Breast epithelium (tissue), 4 donors: ENCODE data around the gene DDX39A. TPM values are rescaled to one million over a fixed set of nuclear protein-coding genes. Genes with fewer than 3 reads are reported as not detected.

Experiments used
- DNase-seq, 2 donors: peaks; one replicate each; pipeline ENCODE4 v3.0.0-alpha.2; 2019; ENCODE audit warnings: low spot score in 2 of 2
- H3K27ac ChIP-seq, 2 donors: fragments of 200-600 bp; sonication (generic) in 1 of 2; one replicate each; pipeline ENCODE4 v1.5.1; 2016 to 2019; ENCODE audit warnings: mild to moderate bottlenecking in 1 of 2
- H3K27me3 ChIP-seq, 2 donors: fragments of 200-600 bp; sonication (generic) in 1 of 2; one replicate each; pipeline versions ENCODE4 v1.5.1 to v1.6.0; 2017 to 2019; ENCODE audit warnings: control low read depth in 1 of 2, mild to moderate bottlenecking in 1 of 2
- H3K36me3 ChIP-seq: fragments of 200-600 bp; one replicate; pipeline ENCODE4 v1.5.1; 2019
- H3K4me1 ChIP-seq, 2 donors: fragments of 200-600 bp; sonication (generic); one replicate each; pipeline ENCODE4 v1.5.1; 2016 to 2019; ENCODE audit warnings: control low read depth in 1 of 2
- H3K4me3 ChIP-seq, 3 donors: fragments of 200-600 bp; sonication (generic); 1 replicate in 2 of 3; 2 replicates in 1 of 3; pipeline ENCODE4 v1.5.1; 2016 to 2019; ENCODE audit warnings: mild to moderate bottlenecking in 3 of 3, moderate library complexity in 2 of 3
- H3K9me3 ChIP-seq, 2 donors: fragments of 200-600 bp; sonication (generic) in 1 of 2; one replicate each; pipeline ENCODE4 v1.5.1; 2016 to 2019; ENCODE audit warnings: control low read depth in 1 of 2
- CTCF ChIP-seq, 3 donors: fragments of 450-650 bp; IDR thresholded peaks; one replicate each; pipeline ENCODE4 v1.5.1; 2016 to 2017; ENCODE audit warnings: antibody characterized with exemption in 3 of 3, mild to moderate bottlenecking in 3 of 3, moderate library complexity in 3 of 3
- POLR2A ChIP-seq: fragments of 450-650 bp; IDR thresholded peaks from one replicate; pipeline ENCODE4 v1.6.1; 2016; ENCODE audit warnings: antibody characterized with exemption, mild to moderate bottlenecking, moderate library complexity
- POLR2AphosphoS5 ChIP-seq, 3 donors: sonication (generic); formaldehyde crosslinking; IDR thresholded peaks; one replicate each; pipeline ENCODE4 v1.6.1; 2017; ENCODE audit warnings: antibody characterized with exemption in 3 of 3
- intact Hi-C: fragments of 100-400 bp; cut with DNase I; formaldehyde crosslinking; loops from one replicate; pipeline ENCODE4 v1.15.1; 2023; ENCODE audit warnings: low total_unique reads
- total RNA-seq, 3 donors: library from RNA; depleted of rRNA; stranded (reverse); fragments of >200 nt; gene quantifications; one replicate each; pipeline ENCODE4 v1.1.0, GENCODE V29; 2016

Gene DDX39A
- total RNA-seq, 3 donors from 2014 or later: 65.9 to 79.0 (median 75.5) TPM

GRCh38 chr19:14370940-14371280 is 48.2 kb downstream of the DDX39A start:
- TF ChIP-seq POLR2A (no peak), POLR2AphosphoS5 (IDR thresholded peaks at IDR 0.05) (no peak), CTCF (IDR thresholded peaks at IDR 0.05) (no peak)
- no peak for DNase-seq
- H3K27me3 ChIP-seq: no peaks in the 10 kb centered on the region
- no peak overlapping the region for H3K4me3 ChIP-seq
- peak overlapping the region in 1 of 2 donors; percentile 12 for H3K27ac ChIP-seq
- intact Hi-C loops: no loop called here
- H3K36me3 ChIP-seq: no peaks in the 10 kb centered on the region
- no peaks in the 10 kb centered on the region for H3K9me3 ChIP-seq
- H3K4me1 ChIP-seq: no peaks in the 10 kb centered on the region

DNA sequence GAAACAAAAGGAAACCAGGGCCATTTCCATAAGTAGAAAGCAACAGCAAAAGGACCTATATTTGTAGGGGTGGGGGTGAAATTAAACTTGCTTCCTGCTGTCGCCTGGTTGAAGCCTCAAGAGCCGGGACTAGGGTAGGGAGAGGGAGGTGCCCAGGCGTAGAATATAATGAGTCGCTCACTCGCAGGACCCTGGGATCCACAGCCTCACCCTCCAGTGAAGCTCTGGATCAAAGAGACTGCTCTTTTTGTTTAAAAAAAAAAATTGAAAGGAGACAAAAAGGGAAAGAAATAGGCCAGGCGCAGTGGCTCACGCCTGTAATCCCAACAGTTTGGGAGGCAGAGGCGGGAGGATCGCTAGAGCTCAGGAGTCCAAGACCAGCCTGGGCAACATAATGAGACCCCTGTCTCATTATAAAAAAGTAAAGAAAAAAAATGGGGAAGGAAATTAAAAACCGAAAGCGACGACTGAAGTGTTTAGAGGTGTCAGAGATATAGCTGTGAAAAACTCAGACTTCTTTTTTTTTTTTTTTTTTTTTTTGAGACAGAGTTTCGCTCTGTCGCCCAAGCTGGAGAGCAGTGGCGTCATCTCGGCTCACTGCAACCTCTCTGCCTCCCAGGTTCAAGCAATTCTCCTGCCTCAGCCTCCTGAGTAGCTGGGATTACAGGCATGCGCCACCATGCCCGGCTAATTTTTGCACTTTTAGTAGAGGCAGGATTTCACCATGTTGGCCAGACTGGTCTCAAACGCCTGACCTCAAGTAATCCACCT is 48.8 kb downstream of the DDX39A start:
- Histone ChIP-seq H3K4me3 (no peak overlapping the region), H3K27ac (peak overlapping the region; percentile 12 to 74), H3K9me3 (no peaks in the 10 kb centered on the region), H3K36me3 (no peaks in the 10 kb centered on the region), H3K27me3 (no peaks in the 10 kb centered on the region), H3K4me1 (no peaks in the 10 kb centered on the region)
- DNase-seq: no peak
- TF ChIP-seq POLR2A (no peak), CTCF (IDR thresholded peaks at IDR 0.05) (no peak), POLR2AphosphoS5 (IDR thresholded peaks at IDR 0.05) (no peak)
- intact Hi-C loops: no loop called here

- TF ChIP-seq POLR2AphosphoS5 (IDR thresholded peaks at IDR 0.05) (no peak), POLR2A (no peak), CTCF (IDR thresholded peaks at IDR 0.05) (no peak)
These were observed 49.6 kb downstream of the DDX39A start for GRCh38 chr19:14369399-14370168.

GRCh38 chr19:14368011-14368513 is 51.1 kb downstream of the DDX39A start:
- DNase-seq: no peak
- intact Hi-C loops: no loop called here
- Histone ChIP-seq H3K27me3 (no peaks in the 10 kb centered on the region), H3K36me3 (no peaks in the 10 kb centered on the region), H3K27ac (peak overlapping the region in 1 of 2 donors; percentile 55), H3K4me1 (peaks cover 0 to 4% of the 10 kb centered on the region in 2 donors), H3K4me3 (no peak overlapping the region), H3K9me3 (no peaks in the 10 kb centered on the region)
- TF ChIP-seq POLR2A (no peak), CTCF (IDR thresholded peaks at IDR 0.05) (no peak)

More at GRCh38 chr19:14369399-14370168, 49.6 kb downstream of the DDX39A start:
- Histone ChIP-seq H3K9me3 (no peaks in the 10 kb centered on the region), H3K36me3 (no peaks in the 10 kb centered on the region), H3K4me1 (no peaks in the 10 kb centered on the region), H3K4me3 (peak overlapping the region in 1 of 3 donors; percentile 31), H3K27me3 (no peaks in the 10 kb centered on the region), H3K27ac (peak overlapping the region; percentile 74 to 87)
- DNase-seq: peak in 1 of 2 donors; percentile 34
- intact Hi-C loops: no loop called here

DNA sequence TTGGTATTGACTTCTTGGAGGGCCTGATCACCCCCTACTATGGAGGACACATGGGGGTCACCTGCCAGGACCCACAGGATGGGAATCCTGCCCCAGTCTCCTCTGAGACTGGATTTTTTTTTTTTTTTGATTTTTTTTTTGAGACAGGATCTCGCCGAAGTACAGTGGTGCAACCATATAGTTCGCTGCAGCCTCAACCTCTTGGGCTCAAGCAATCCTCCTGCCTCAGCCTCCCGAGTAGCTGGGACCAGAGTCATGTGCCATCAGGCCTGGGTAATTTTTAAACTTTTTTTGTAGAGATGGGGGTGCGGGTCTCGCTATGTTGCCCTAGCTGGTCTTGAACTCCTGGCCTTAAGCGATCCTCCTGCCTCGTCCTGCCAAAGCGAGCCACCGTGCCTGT is 52.1 kb downstream of the DDX39A start:
- intact Hi-C loops: no loop called here
- no peaks in the 10 kb centered on the region for H3K36me3 ChIP-seq
- no peak for DNase-seq
- no peak overlapping the region for H3K4me3 ChIP-seq
- TF ChIP-seq POLR2A (no peak), POLR2AphosphoS5 (IDR thresholded peaks at IDR 0.05) (no peak), CTCF (IDR thresholded peaks at IDR 0.05) (no peak)
- H3K27ac ChIP-seq: no peak overlapping the region
- H3K27me3 ChIP-seq: no peaks in the 10 kb centered on the region
- no peaks in the 10 kb centered on the region for H3K9me3 ChIP-seq
- peaks cover 0 to 4% of the 10 kb centered on the region in 2 donors for H3K4me1 ChIP-seq
